GM19467 (cell line): ENCODE measurements around the gene LHX3.

Source experiments
- ATAC-seq: cut with Tn5 transposase; IDR thresholded peaks from one replicate; pipeline ENCODE4 v1.9.1; 2021; ENCODE audit warnings: mild to moderate bottlenecking, moderate library complexity; ENCODE audit not compliant: unreplicated experiment

LHX3 gene

DNA sequence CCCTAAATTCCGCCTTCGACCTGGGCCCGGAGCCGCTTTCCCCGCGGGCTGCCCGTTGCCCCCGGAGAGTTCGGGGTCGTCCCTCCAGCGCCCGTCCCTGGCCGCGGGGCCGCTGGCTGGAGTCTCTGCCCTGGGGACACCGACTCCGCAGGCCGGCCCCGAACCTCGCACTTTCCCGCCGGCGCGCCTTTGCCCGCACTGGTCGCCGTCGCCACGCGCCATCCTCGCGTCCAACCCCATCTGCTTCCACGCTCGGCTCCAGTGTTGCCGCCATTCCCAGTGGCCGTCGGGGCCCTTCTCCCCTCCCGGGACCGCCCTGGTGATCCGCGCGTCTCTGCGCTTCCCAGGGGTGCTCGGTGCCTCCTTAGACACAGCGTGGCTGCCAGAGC is 11.0 kb downstream of the LHX3 start:
- ATAC-seq, result no peak

DNA sequence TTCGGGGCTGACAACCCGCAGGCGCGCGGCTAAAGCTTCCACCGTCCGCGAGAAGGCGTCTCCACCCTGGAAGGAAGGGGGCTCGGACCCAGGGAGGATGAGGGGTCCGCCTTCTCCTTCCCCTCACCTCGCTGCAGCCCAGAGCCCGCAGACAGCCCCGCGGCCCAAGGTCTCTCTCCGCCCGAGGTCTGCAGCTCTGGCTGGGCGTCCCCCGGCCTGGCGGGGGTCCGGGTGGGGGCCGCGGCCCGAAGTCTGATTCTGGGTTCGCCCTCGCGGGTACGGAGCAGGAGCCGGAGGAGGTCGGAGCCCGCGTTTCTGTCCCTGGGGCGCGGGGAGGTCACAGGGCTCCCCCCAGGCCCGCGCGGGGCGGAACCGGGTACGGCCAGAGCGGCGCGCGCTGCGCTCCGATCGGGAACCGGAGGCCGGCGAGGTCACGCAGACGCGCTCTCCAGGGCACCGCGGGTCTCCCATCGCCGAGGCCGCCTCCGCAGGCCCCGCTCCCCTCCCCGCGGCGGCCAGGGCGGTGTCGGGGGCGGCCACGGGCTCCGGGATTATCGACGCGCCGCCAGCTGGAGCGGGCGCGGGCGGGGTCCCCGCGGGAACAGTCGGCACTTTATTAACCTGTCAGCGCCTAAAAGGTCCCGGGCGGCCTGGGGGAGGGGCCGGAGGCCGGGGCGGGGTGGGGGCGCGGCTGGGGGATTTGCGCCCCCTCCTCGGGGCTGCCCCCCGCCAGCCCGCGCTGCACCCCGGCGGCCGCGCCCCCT is 11.6 kb downstream of the LHX3 start:
- no peak for ATAC-seq

DNA sequence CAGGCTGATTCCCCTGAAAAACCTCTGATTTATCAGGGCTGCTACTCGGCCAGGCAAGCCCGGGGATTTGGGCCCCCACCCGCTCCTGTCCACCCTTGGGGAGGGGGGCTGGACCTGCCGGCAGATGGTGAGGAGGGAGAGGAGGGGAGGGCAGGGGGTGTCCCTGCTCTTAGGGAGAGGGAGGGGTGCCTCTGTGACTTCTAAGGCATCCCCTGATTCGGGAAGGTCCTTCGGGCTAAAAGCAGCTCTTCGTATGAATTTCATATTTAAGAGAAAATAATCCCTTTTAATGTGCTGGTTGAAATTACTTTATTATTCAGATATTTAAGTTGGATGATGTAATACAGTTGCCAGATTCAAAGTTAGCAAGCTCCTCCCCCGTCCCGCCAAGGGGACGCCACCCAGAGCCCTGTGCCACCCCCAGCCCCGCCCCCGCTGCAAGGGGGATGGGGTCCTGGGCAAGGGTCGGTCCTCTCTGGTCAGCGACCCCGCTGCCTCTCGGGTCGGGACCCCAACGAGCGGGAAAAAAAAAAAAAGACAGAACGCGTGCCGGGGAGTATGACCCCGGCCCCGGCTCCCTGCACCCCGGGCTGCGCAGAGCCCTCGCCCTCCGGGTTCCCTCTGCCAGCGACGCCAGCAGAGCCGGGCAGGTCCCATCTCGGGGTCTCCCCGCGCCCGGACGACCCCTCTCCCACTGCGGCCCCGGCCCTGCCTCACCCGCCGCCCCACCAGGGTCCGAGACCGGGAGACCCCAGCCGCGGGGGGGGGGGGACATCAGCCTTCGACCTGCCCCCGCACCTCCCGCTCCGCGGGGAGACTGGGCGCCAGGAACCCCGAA is 12.4 kb downstream of the LHX3 start:
- no peak for ATAC-seq

DNA sequence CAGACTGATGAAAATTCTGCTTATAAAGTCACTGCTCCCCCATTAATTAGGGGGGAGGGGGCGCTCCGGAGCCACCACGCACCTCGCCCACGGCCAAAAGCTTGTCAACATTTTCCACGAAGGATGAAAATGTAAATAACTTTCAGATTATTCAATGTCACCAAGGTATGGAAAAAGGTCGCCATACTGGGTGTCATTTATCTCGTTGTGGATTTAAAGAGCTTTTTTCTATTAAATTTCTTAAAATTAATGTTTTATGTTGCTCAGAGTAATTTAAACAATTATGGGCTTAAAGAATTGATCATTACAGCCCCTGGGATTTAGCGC is 13.0 kb downstream of the LHX3 start:
- no peak for ATAC-seq

DNA sequence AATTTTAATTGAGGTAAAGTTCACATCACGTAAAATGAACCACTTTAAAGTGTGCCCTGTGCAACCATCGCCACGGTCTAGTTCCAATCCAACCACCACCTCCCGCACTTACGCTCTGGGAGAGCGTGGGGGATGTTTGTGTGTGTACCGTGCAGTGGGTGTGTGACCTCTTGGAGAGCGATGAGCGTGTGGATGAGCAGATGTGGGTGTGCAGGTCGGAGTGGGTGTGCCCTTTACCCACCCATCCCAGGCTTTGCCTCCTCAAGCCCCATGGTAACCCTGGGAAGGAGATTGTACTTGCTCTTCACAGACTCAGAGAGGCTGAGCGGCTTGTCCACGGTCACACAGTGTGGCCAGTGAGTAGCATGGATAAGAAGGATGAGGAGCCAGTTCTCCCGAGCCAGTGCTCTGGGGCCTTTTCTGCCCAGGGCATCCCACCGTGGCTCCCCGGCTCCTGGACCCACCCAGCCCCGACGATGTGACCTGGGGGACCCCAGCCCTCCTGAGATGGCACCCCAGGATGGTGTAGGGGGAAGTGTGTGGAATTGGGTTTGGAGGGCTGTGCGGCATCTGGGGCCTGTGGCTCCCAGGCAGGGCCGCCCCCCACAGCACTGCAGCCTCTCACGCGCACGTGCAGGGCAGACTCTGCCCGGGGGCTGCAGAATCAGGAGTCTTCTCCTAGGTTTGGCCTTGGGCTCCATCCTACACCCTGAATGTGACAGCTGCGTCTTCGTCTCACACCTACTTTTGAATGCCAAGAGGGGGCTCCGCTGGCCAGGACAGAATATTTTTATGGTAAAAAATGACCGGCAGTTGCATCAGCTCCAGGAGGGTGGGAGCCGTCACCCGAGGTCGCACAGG is 13.6 kb downstream of the LHX3 start:
- ATAC-seq, result no peak

DNA sequence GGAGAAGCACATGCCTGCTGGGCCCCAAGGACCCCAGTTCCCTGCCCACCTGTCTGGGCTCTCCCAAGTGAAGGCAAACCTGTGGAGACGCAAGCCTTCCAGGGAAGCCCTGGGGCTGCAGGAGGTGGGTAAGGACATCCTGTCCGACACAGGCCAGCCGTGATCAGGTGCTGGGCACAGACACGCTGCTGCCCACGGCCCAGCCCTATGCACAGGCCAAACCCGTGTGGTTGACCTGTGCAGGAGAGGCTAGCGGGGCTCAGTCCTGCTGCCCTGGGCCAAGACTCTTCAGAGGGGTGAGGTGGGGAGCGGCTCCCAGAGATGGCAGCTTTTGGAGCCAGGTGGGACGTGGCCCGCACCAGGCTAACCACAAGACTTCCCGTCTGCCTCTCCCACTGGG is 14.3 kb downstream of the LHX3 start:
- ATAC-seq, result no peak

DNA sequence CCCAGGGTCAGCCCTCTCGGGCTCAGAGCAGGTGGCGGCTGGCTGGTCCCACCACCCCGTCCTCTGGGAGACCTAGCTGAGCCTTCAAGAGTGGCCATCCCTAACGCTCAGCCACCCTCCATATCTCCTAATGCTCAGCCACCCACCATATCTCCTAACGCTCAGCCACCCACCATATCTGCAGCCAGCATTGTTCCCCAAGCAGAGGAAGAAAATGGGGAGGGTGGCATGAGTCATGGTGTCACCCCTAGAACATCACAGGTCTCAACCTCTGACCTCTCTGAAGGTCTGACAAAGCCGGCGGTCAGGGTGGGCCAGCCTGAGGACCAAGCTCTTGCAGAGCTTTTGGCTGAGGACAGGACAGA is 14.7 kb downstream of the LHX3 start:
- ATAC-seq, result no peak

DNA sequence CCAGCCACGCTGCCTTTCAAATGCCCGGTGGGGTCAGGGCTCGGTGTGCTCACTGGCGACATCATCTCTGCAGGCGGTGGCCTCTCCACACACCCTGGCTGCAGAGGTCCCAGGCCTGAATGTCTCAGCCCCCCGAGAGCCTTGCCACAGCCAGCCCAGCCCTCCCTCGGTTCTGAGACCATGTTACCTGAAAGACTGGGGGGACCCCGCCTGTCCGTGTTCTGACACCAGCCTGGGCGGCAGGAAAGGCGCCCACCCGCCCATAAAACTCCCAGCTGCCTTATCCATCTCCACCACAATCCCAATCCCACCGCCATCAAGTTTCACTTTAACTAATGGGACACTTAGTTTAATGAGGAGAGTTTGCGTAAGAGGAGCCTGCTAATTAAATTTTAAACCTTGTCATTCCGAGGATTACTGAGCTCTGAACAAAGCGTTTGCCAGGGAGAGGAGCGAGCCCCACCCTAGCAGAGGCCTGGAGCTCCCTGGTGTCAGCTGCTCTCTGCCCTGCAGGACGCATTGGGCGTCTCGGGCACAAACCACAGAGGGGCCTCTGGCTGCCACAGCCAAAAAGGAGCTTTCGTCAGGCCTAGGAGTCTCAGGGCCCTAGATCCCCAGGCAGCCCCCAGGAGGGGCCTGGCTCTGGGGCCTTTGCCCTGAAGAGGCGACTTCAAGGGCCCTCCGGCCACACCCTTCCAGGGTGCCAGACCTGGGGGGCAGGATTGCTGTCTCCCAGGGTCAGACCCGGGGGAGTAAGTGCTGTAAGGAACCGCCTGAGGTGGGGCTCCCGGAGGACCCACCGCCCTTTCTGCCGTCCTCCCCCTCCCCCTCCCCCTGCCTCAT is 15.3 kb downstream of the LHX3 start:
- no peak for ATAC-seq

DNA sequence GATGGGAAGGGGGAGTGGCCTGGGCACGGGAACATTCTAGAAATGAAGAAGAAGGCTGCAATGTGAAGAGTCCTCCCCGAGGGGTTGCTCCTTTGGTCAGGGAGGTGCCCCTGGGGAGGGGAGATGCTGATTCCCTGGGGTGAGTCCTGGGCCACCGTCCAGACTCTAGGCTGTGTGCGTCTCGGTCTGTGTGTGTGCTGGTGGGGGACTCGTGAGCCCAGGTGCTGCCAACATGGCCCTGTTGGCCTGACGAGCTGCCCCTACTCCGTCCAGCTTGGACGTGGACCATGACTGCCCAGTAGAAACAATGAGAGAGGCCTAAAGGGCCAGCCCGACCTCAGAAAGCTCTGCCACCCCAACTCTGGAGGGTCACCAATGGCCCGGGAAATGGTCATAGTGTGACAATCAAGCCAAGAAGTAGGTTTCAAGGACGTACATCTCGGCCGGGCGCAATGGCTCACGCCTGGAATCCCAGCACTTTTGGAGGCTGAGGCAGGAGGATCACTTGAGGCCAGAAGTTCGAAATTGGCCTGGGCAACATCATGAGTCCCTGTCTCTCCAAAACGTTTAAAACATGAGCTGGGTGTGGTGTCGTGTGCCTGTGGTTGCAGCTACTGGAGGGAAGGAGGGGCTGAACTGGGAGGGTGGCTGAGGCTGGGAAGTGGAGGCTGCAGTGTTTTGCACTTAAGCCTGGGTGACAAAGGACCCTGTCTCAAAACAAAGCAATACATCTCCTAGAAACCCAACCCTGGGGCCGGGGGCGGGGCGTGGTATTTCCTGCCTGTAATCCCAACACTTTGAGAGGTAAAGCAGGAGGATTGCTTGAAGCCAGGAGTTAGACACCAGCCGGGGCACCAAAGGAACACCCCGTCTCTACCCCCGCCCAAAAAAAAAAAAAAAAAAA is 17.0 kb downstream of the LHX3 start:
- ATAC-seq, result no peak

DNA sequence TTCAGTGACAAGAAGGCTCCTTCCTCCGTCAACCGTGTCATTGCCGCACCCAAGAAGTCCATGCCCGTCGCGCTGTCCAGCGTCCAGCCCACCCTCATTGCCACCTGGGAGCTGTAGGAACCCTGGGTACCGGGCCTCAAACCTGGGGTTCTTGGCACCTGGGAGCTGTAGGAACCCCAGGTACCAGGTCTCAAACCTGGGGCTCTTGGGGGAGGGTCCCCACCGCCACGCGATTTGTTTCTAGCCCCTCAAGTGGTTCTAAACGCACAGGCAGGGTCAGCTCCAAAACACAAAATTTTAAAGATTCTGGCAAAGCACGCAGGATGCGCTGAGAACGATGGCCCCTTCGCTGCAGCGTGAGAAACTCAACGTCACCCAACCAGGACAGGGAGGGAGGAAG is 17.7 kb downstream of the LHX3 start:
- ATAC-seq, result no peak

DNA sequence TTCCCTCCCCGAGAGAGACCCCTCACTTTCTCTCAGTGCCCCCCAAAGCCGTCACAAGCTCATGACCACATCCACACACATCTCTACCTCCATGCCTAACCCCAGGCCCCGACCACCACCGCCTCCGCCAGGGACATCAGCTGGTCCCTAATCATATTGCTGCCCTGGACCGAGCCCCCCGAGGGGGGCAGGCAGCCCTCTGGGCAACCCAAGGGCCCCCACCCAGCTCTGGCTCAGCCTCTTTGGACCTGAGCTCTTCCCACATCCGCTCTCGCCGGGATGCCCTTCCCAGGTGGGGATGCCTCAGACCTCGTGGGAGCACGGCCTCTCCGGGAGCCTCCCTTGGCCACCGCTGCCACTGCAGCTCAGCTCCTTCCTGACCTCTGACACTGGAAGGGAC is 18.5 kb downstream of the LHX3 start:
- ATAC-seq, result no peak

DNA sequence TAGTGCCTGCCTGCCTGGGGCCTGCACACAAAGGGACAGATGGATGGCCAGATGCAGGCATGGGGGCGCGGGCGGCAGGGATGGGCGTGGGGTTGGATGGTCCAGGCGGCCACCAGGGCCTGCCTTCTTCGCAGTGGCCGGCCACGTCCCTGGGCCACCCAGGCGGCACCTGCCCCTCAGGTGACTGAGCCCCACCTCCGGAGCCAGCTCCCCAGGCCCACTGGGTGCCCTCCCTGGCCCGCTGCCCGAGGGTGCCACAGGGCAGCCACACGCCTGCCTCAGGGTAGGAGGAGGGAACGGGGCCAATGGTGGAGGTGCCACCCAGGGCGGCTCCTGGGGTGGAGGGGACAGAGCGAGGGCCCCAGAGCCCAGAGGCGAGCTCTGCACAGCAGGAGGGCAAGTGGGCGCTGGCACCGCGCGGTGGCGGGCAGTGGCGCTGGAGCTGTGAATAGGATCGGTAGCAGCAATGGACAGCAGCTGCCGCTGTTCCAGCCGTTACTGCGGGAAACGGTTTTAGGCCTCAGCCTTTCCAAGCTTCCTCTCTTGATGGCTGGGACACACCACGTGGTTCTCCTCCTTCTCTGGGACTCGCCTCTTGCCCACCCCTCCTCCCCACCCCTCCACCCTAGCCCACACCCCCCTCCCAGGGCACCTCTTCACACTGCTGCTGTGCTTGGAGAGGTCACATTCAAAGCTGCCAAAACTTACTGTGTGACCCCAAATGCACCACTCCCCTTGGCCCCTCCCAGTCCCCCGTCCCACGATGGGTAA is 19.1 kb downstream of the LHX3 start:
- no peak for ATAC-seq

DNA sequence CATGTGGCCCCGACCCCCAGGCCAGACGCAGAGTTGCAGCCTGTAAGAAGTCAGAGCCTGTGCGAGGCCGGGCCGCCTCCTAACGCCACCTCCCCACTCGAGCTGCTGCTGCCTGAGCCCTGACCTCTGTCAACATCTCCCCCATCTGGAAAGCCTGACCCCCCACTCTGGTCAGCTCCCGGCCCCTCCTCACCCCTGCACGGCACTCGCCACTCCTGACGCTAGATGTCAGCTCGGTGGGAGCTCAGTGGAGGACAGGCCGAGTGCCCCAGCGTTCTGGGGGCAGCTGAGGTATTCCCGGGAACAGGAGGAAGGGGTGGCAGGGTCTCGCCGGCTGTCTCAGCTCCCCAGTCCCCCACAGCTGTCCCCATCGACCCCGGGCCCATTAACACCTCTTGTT is 19.9 kb downstream of the LHX3 start:
- ATAC-seq, result no peak

DNA sequence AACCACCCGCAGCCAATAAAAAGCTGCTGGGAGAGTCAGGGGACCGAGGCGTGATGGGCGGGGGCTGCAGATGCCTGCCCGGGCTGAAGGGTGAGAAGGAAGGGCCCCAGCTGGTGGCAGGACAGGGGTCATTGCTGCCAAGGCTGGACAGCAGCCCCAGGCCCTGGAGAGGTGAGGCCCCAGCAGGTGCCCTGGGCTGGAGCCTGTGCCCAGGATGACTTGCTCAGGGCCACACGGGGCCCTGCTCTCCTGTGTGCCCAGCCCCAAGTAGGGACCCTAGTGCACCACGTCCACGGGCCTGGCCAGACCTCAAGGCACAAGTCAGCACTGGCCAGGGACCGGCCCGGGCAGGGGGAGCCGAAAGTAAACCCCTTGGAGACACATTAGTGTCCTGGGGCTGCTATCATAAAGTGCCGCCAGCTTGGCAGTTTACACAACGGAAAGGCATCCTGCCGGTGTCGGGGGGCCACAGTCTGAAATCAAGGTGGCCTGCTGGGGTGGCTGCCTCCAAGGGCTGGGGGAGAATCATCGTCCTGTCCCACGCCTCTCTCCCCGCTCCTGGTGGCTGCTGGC is 22.0 kb downstream of the LHX3 start:
- no peak for ATAC-seq

DNA sequence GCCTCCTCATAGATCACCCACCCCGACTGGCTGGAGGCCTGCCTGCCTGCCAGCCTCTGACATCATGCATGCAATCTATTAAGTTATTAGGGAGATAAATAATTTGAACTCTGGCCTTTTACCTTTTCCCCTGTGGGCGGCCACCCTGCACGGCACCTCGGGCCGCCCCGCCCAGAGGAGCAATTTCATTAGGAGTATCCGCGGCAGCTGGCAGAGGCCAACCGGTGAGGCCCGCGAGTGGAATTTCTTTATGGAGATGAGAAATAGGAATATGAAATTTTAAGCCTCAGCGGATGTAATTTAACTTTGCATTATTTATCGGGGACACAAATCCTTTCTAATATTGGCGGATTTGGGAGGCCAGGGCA is 22.5 kb downstream of the LHX3 start:
- no peak for ATAC-seq

DNA sequence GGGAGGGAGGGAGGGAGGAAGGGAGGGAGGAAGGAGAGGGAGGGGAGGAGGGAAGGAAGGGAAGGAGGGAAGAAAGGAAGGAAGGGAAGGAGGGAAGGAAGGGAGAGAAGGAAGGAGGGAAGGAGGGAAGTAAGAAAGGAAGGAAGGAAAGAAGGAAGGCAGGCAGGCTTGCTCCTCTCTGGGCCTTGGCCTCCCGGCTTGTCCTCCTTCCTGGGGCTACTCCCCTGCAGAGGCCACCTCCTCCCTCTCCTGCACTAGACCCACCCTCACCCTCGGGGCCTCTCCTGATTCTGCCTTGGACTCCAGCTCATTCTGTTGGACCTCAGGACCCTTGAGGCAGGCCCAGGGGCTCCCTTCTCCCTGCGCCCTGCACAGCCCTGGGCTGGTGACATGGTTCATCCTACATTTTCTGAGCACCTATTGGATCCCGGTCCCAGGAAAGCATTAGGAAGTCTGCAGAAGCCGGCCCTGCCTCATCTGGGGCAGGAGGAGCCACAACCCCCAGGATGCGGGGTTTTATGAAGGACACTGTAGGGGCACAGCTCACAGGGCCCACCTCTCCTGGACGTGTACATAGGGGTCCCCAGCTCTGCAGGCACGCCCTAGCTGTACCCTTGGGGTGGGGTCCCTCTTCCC is 23.0 kb downstream of the LHX3 start:
- no peak for ATAC-seq

DNA sequence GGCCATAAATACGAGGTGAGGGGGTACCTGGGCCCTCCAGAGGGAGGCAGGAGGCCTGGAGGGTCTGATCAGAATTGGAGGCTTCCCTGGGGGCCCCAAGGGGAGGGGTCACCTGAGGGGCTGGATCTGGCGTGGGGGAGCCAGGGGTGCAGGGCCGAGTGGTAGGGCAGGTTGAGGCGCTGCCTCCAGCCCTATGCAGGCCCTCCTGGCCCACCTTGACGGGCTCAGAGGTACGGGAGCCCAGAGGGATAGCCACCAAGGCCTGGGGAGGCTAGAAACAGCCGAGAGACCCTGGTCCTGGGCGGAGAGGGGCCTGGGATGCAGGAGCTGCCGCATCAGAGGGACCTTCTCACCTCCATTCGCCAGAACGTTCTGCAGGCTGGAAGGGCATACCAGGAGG is 24.3 kb downstream of the LHX3 start:
- no peak for ATAC-seq

DNA sequence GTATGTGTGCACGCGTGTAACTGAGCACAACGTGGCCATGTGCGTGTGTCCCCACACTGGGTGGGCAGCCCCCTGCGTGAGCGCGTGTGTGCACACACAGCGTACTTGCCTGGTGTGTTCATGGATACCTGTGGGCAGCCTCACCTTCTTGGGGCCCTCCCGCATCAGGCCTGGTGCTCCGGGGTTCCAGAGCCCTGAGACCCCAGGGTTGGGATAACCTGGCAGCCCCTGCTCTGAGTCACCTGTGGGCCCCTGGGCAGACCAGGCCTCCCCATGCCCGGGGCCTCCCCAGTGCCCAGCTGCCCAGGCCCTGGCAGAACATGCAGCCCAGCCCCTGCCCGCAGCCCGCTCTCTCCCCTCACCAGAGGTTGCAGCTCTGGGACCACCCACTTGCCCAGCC is 25.2 kb downstream of the LHX3 start:
- no peak for ATAC-seq
